Choroid plexus epithelial cell (primary cell): ENCODE data around the gene HRK.
"Not testable (repeated sequence)": the region's sequence is repeated elsewhere in the genome, so short reads cannot be mapped to it uniquely, and the experiment has no call there.

Experiments used
- DNase-seq: peaks from one replicate; pipeline ENCODE4 v3.0.0-alpha.2; 2010; ENCODE audit warnings: low read depth
- H3K4me3 ChIP-seq: 2 replicates; pipeline ENCODE4 v1.5.1; 2011; ENCODE audit warnings: low read depth, mild to moderate bottlenecking, control low read depth, low read length, moderate library complexity
- TF ChIP-seq, protein P1 (sequence below): conservative IDR thresholded peaks from 2 replicates; pipeline ENCODE4 v1.5.1; 2011; ENCODE audit warnings: low read depth, mild to moderate bottlenecking, control low read depth, inconsistent platforms, low read length, moderate library complexity

HRK gene

DNA sequence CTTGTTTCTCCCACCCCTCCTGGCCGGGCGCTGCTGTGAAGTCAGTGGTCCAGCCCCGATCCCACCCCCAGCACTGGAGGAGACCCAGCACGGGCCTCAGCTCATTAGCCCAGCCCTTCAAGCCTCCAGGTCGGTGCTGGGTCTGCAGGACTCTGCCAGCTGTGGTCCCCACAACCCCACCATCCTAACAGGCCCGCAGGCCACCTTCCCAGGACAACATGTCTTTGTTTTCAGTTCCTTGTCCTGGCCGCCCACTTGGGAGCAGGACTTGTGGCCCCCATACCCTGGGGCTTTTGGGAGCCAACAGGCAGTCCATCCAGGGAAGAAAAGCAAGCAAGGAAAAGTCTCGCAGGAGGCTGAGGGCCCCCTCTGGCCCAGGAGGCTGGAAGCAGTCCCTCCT lies 60.0 kb downstream of the HRK start:
- TF ChIP-seq, protein P1, sequence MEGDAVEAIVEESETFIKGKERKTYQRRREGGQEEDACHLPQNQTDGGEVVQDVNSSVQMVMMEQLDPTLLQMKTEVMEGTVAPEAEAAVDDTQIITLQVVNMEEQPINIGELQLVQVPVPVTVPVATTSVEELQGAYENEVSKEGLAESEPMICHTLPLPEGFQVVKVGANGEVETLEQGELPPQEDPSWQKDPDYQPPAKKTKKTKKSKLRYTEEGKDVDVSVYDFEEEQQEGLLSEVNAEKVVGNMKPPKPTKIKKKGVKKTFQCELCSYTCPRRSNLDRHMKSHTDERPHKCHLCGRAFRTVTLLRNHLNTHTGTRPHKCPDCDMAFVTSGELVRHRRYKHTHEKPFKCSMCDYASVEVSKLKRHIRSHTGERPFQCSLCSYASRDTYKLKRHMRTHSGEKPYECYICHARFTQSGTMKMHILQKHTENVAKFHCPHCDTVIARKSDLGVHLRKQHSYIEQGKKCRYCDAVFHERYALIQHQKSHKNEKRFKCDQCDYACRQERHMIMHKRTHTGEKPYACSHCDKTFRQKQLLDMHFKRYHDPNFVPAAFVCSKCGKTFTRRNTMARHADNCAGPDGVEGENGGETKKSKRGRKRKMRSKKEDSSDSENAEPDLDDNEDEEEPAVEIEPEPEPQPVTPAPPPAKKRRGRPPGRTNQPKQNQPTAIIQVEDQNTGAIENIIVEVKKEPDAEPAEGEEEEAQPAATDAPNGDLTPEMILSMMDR, result no peak
- DNase-seq, result no peak
- H3K4me3 ChIP-seq, result no peak overlapping the region

GRCh38 chr12:116820064-116820656 lies 61.1 kb downstream of the HRK start:
- H3K4me3 ChIP-seq, result no peak overlapping the region
- TF ChIP-seq, protein P1, result no peak

DNA sequence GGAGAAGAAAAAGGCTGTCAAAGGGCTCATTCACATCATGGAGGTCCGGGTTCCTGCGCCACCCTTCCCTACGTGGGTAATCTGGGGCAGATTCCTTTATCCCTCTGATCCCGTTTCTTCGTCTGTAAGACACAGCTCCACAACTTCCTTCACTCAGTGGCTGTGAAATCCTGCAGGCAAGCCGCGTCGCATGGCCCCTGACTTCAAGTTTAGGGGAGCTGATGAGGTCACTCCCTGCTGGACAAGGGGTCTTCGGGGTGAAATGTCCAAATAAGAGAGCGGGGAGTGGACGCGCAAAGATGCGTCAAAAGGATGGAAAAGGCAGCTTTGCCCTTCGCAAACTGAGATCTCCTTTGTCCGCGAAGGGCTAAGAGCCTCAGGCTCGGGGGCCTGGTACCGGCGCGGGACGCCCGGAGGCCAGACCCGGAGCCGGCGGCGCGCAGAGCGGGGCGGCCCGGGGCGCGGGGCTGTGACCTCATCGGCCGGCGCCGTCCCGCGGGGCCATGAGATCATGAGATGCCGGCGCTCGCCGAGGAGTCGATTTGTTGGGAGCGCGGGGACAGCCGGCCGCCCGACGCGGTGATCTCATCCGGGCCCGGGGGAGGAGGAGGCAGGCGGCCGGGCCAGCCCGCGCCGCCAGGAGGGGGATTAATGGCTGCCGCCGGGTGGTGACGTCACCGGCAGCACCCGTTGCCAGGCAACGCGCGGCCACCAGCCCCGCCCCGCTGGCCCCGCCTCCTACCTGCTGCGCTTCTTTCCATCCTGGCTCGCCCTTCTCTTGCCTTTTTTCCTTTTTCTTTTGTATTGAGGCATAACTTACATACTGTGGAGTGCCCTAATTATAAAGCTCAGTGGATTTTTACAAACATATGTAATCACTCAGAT lies 62.1 kb downstream of the HRK start:
- TF ChIP-seq, protein P1, result no peak
- H3K4me3 ChIP-seq, result peak overlapping the region; percentile 81
- peak; percentile 91 for DNase-seq

More at GRCh38 chr12:116820064-116820656, 61.1 kb downstream of the HRK start:
- no peak for DNase-seq

DNA sequence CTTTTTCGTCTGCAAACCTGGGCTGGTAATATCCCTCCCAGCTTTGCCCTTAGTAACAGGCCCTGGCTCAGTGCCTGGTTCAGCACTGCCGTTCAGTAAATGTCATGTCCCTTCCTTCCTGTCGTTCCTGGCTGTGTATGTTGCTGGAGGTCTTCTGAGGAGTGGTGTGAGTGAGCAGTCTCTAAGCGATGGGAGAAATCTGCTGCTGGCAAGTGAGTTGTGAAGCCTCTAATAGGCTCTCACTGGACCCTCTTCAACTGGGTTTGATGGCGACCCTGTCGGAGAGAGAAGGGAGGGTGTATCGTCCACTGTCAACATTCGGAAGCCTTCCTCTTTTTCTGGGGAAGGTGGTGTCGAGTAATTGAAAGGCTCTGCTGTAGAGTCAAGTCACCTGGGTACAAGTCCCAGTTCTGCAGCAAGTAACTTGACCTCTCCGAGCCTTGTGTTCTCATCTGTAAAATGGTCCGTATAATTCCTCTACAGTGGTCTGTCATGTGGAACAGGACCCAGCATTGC lies 62.8 kb downstream of the HRK start:
- TF ChIP-seq, protein P1, result no peak
- peak overlapping the region; percentile 81 for H3K4me3 ChIP-seq
- peak; percentile 12 for DNase-seq

GRCh38 chr12:116814766-116815165 lies 66.5 kb downstream of the HRK start:
- H3K4me3 ChIP-seq, DNase-seq: not testable (repeated sequence)

GRCh38 chr12:116813271-116814041 lies 67.8 kb downstream of the HRK start:
- TF ChIP-seq, protein P1, result no peak
- DNase-seq, result no peak

DNA sequence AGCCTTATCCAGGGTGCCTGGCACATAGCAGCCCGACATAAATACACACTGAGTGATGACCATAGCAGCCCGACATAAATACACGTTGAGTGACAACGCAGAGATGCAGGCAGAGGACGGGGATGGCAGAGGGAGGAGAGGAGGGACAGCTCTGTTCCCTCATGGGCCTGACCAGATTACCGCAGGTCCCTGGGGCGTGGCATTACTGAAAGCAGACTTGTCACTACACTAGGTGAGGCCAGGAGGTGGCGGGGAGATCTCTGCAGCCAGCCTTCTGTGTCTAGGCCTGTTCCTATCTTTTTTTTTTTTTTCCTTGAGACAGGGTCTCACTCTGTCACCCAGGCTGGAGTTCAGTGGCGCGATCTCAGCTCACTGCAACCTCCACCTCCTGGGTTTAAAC lies 69.0 kb downstream of the HRK start:
- no peak overlapping the region for H3K4me3 ChIP-seq
- DNase-seq, result no peak
- TF ChIP-seq, protein P1, result no peak

More at GRCh38 chr12:116813271-116814041, 67.8 kb downstream of the HRK start:
- no peak overlapping the region for H3K4me3 ChIP-seq
